Measurements from ENCODE around the gene PTCH1. TPM values are rescaled to one million over a fixed set of nuclear protein-coding genes. Genes with fewer than 3 reads are reported as not detected.

Gene PTCH1
- total RNA-seq, 1 donor from 2014 or later, result 9.8 TPM

Other genes starting within 250 kb of the PTCH1 start
- gene FANCC, start 199.3 kb downstream of the PTCH1 start, total RNA-seq, result 4.6 TPM

Measured in Right ventricle myocardium superior (tissue), 1 donor.